ENCODE measurements around the gene POLE3.
A peak's percentile ranks its signal among the peaks of the same experiment; 100 is the strongest.
"Not testable (repeated sequence)": the region's sequence is repeated elsewhere in the genome, so short reads cannot be mapped to it uniquely, and the experiment has no call there.

Gene POLE3

DNA sequence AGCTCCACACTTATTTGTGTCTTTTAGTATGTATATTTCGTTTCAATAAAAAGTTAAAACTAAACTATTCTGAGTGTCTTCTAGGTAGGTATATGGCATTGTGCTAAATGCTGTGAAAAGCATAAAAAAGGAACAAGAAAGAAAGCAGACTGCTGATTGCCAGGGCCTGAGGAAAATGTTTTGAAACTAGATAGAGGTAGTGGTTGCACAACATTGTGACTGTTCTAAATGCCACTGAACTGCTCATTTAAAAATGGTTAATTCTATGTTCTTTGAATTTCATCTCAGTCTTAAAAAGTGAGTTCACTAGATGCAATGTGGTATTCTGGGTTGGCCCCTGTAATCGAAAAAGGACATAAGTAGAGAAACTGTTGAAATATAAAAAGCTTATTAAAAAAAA lies 6.8 kb downstream of the POLE3 start:
- DNase-seq (ENCODE audit: low read depth in 2 of 2) = no peak

DNA sequence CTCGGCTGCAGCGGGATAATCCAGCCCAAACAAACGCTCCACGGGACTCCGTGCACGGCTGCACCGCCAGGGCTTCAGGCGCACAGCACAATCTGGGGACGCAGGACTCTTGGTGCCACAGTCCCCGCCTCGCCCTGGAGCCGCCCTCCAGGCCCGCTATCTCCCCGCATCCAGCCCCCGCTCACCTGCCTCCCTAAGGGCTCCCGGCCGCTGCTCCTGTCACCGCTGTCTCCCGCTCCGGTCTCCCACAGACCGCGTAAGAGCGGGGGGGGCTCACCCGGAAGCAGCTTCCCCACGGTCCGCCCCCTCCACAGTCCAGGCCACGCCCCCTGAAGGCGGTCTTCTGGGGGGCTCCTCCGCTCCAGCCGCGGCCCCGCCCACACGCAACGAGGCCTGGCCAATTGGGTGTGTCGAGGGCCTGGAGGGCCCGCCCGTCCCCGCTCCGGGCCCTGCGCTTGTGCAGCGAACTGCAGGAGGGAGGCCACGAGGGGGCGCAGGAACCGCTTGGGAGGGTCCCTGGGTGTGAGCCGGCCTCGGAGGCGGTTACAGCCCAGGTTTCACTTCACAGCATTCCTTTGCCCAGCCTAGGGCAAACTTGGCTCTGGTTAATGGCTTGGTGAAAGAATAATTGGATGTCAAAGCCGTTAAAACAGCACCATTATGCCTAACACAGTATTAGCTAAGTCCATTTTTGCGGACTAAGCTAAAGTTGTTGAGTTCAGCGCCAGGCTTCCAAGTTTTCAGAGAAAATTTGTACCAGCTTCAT lies 9.3 kb downstream of the POLE3 start, which contains the start of gene ALAD:
Gene ALAD, minus strand, starts transcription at position 258 of the 766 bp plus-strand sequence. CDS start 7,725 bp downstream, outside the sequence.
- peak; percentile 99 to 100 for DNase-seq (ENCODE audit: low read depth in 2 of 2)

DNA sequence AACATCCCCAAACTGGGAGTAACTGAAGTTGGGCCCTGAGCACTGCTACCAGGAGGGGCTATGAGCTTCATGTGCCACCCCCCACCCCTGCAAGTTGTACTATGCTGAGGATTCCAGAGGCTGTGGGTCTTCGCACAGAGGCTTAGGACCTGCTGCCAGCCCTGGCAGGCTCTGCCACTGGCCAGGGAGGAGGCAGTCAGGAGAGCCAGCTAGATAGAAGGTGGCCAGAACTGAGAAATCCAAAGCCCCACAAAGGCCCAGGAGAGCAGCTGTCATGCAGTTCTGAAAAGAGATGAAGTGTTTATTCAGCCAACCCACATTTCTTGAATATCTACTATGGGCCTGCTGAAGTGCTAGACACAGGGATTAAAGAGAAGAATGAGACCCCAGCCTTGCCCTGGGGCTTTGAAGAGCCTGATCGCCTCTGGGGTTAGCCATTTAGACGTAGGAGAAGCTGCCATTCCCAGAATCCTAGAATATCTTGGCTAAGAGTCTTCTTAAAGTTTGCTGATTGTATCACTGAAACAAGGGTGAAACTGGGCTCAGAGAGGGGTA lies 10.8 kb downstream of the POLE3 start:
- no peak for DNase-seq (ENCODE audit: low read depth in 2 of 2)

DNA sequence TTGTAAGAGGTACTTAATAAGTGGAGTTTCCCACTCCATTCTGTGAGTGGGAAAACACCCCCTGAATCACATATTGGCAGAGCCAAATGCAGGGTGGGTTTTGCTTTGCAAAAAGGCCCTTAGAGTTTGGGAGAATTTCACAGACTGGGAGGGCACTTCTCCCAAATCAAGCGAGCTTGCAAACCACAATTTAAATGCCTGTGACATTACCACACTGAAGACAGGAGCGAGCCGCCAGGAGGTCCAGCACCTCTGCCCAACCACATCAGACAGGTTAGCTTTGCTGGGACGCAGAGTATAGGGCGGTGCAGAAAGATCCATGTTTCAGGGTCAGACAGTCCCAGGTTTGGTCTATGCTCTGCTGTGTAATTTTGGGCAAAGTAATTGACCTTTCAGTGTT lies 11.7 kb downstream of the POLE3 start:
- no peak for DNase-seq (ENCODE audit: low read depth in 2 of 2)

DNA sequence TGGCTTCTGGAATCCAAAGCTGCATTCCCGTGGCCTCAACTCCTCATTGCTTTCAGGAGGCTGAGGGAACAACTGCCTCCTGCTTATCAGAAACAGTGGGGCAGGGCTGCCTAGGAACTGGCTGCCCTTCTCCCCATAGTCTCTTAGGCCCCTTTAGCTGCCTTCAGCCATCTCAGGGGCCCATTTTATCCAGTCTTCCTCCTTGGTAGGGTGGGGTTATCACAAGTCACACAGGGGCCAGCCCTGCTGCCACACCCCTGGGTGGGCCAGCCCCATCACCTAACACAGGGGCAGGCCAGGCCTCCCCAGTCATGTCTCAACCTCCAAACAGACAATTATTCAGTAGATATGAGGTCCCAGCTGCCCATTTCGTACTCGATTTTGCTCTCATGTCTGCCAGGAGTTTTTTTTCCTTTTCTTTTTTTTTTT lies 13.3 kb downstream of the POLE3 start:
- DNase-seq (ENCODE audit: low read depth in 2 of 2) = no peak

DNA sequence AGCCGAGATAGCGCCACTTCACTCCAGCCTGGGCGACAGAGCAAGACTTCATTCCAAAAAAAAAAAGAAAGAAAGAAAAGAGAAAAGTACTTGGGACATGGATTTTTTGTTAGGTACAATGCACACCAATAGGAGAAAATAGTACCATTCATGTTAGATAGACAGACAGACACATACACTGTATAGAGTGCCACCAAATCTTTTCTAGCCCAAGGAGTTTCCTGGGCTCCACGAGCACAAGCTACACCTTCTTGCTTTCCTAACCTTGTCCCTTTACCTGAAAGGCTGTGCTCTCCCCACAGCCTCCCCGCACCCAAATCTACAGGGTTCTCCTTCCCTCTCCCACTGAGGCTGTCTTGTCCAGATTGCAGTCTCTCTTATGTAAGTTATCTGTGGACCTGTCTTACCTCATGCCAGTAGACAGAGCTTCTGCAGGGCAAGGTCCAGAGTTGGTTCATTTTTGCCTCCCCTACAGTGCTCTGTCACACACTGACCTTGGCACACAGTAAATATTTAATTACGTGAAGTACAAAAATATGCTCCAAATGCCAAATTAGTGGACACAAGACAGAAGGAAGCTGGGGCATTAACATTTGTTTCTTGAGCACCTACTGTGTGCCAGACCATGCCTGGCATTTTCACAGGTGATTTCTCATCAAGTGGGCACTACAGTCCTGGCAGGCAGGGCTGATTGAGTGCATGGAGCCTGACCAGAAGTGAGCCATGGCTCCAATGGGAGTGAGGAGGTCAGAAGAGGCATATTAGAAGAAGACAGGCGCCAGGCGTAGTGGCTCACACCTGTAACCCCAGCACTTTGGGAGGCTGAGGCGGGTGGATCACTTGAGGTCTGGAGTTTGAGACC lies 15.2 kb downstream of the POLE3 start:
- DNase-seq (ENCODE audit: low read depth in 2 of 2) = no peak

DNA sequence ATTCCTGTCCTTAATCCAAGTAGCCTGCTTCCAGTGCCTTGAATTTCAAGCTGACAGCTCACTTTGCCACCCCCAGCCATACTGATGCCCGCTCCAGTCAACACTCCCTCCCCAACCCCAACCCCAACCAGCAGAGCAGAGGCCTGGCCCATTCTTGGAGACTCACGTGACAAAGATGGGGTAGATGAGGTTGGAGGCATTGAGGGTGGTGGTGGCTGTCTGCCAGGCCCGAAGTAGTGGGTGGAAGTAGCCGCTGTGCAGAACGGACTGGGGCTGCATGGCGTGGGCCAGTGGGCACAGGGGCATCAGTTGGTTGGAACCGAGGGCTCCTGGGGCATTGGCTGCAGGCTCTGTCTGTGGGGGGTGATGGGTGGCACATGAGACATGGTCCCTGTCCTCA lies 17.2 kb downstream of the POLE3 start:
- no peak for DNase-seq (ENCODE audit: low read depth in 2 of 2)

DNA sequence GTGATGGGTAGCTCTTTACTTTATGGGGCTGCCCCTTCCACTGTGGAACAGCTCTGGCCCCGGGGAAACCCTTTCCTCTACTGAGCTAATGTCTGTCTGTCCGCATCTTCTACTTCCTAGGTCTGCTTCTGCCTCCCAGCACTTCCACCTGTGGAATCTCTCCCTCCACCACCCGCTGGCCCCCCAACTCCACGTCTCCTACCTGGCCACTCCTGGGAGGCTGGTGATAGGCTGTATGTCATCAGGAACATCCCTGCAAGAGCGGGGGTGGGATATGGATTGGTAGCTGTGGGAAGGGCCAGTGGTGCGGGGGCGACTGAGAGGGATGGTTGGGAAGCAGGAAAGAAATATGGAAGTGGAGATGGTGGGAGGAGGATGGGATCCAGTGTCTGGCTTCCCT lies 18.6 kb downstream of the POLE3 start:
- no peak for DNase-seq (ENCODE audit: low read depth in 2 of 2)

DNA sequence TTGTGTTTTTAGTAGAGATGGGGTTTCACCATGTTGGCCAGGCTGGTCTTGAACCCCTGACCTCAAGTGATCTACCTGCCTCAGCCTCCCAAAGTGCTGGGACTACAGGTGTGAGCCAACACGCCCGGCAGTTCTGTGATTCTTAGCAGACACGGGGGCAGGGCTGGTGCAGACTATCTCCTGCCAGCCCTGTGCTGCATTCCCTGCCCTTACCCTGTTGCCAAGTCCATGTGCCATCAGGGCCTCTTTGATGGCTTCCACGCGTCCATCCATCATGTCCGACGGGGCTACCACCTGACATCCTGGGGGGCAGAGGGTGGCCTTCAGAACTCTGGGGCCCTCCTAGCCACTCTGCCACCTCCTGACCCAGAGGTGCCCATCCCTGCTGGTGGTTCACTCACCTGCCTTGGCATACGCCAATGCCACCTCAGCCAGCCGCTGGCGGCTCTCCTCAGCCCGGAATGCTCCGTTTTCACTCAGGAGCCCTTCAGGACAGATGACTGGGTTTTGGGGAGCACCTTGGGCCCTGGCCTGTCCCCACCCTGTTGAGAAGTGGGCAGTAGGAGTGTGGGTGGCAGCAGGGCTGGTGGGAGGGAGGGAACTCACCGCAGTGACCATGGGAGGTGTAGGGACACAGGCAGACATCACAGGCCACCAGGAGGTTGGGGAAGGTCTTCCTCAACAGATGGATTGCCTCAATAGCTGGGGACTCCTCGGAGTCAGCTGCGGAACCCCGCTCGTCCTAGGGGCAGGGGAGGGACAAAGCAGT lies 20.1 kb downstream of the POLE3 start:
- DNase-seq (ENCODE audit: low read depth in 2 of 2) = no peak

DNA sequence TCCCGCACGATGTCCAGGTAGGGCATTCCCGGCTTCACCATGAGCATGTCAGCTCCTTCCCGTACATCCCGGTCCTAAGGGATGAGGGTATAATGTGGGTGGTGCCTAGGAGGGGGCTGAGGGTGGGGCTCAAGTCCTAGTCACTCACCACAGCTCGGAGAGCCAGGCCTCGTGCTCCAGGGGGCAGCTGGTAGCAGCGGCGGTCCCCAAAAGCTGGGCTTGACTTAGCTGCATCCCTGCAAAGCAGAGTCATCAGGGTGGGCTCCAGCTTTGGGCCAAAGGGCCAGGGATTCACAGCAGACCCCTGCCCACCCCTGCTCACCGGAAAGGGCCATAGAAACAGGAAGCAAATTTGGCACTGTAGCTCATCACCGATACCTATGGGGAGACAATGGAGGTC lies 21.0 kb downstream of the POLE3 start:
- DNase-seq (ENCODE audit: low read depth in 2 of 2) = no peak

DNA sequence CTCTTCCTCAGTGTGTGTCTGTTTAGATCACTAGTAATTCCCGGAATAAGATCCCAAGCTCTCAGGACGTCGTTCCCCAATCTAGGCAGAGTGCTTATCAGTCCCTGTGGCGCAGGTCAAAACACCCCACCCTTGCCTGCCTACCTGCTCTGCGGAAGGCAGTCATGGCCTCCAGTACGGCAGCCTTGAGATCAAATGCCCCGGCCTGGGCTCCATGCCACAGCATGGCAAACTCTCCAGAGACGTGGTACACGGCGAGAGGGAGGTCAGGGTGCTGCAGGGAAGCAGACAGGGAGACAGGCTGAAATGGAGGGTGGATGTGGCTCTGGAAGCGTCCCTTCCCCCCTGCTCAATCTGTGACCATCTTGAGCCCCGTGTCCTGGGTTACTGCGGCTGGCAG lies 21.6 kb downstream of the POLE3 start:
- DNase-seq (ENCODE audit: low read depth in 2 of 2) = no peak

DNA sequence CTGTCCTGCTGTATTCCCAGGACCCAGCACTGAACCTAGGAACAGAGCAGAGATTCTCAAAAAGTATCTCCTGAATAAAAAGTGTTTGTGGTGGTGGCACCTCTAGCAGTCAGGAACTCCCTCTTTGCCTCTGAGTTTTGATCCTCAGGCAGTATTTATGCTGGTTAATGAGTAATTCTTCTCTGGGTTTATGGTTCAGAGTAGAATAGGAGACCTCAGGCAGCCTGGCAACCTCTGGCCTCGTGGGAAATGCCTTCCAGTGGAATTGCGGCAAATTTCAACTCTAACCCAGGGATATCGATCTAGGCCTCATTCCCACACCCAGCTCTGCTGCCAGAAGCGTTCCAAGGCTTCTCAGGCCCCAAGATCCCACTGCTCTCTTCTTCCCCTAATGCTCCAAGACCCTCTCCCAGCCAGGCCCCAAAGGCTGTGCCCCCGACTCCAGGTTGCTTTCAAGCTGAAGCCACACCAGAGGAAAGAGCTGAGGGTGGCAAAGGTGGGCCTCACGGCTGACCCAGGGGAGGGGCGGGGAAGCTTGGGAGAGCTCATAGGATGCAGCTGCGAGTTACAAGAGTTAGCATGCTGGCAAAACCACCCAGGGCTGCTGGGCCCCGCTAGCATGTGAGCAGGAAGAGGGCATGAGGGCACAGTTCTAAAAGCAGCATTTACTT lies 22.8 kb downstream of the POLE3 start:
- no peak for DNase-seq (ENCODE audit: low read depth in 2 of 2)

DNA sequence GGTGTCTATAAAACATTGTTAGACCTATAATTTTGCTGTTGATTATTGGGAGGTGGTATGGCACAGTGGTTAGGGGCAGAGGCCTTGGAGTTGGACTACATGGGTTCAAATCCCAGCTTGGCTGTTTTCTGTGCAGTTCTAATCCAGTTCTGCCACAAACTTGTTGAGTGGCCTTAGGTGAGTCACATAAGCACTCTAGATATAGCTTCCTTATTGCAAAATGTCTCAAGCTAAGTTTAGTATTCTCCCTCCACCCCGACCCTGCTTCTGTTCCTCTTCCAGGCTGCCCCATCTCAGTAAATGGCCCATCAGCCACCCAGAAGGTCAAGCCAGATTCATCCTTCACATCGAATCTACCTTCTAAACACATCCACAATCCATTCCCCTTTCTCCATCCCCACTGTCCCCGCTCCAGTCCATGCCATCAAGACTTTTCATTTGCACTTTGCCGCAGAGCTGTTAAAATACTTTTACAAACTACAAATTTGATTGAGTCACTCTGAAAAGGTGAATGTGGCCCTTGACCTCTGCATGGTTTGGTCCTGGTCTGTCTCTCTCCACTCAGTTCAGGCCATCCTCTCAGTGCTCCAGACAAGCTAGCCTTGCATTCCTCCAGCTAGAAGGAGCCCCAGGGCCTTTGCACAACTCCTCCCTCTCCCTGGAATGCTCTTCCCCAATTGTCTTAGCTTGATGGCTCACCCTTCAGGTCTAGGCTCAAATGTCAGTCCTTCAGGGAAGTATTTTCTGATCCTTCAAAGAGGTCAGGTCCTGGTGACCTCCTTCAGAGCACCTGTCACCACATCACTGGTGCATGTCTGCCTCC lies 23.7 kb downstream of the POLE3 start:
- DNase-seq (ENCODE audit: low read depth in 2 of 2) = no peak

DNA sequence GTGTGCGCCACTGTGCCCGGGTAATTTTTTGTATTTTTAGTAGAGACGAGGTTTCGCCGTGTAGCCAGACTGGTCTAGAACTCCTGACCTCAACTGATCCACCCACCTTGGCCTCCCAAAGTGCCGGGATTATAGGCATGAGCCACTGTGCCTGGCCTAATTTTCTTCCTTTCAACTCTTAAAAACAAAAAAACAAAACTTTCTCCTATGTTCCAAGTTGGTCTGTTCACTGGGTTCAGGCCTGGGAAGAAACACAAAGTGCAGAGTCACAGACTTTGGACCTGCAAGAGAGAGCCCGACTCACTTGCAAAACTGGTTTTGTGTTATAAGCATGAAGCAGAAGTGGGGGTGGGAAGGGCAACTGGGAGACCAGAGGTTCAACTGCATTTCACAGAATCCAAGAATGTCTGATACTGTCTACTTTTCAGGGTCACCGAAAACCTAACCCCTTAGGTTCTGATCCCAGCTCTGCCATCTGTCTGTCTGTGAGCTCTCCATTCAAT lies 28.5 kb downstream of the POLE3 start:
- DNase-seq (ENCODE audit: low read depth in 2 of 2) = no peak

DNA sequence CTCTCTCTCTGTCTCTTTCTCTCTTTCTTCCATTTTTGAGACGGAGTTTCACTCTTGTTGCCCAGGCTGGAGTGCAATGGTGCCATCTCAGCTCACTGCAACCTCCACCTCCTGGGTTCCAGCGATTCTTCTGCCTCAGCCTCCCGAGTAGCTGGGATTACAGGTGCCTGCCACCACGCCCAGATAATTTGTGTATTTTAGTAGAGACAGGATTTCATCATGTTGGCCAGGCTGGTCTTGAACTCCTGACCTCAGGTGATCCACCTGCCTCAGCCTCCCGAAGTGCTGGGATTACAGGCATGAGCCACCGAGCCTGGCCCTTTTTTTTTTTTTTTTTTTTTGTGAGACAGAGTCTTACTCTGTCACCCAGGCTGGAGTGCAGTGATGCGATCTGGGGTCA lies 29.0 kb downstream of the POLE3 start:
- not testable (repeated sequence) for DNase-seq (ENCODE audit: low read depth in 2 of 2)

DNA sequence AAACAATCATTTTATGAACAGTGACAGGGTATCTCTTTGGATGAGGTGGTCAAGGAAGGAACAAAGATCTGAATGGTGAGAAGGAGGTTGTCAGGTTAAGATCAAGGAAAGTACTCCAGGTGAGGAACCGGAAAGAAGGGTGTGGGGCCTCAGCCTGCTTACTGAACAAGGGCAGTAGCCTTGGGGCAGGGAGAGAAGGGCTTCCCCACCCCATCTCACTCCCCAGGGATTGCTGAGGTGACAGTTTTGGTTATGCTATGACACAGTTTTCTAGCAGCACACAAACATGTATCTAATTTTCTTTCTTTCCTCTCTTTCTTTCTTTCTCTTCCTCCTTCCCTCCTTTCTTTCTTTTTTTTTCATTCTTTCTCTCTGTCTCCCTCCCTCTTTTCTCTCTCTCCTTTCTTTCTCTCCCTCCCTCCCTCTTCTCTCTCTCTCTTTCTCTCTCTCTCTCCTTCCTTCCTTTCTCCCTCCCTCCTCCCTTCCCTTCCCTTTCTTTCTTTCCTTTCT lies 29.6 kb downstream of the POLE3 start:
- no peak for DNase-seq (ENCODE audit: low read depth in 2 of 2)

DNA sequence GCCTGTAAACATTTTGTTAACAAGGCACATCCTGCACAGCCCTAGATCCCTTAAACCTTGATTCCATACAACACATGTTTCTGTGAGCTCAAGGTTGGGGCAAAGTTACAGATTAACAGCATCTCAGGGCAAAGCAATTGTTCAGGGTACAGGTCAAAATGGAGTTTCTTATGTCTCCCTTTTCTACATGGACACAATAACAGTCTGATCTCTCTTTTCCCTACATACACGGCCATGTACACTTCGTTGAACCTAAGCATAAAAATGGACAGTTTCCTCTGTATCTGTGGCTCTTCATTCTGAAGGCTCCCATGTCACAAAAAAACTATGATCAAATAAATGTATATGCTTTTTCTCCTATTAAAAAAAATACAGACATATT lies 30.7 kb downstream of the POLE3 start:
- not testable (repeated sequence) for DNase-seq (ENCODE audit: low read depth in 2 of 2)

DNA sequence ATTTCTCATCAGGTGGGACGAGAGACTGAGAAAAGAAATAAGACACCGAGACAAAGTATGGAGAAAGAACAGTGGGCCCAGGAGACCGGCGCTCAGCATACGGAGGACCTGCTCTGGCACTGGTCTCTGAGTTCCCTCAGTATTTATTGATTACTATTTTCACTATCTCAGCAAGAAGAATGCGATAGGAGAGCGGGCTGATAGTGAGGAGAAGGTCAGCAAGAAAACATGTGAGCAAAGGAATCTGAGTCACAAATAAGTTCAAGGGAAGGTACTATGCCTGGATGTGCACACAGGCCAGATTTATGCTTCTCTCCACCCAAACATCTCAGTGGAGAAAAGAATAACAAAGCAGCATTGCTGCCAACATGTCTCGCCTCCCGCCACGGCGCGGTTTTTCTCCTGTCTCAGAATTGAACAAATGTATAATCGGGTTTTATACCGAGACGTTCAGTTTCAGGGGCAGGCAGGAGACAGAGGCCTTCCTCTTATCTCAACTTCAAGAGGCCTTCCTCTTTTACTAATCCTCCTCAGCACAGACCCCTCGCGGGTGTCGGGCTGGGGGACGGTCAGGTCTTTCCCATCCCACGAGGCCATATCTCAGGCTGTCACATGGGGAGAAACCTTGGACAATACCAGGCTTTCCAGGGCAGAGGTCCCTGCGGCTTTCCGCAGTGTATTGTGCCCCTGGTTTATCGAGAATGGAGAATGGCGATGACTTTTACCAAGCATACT lies 31.2 kb downstream of the POLE3 start:
- not testable (repeated sequence) for DNase-seq (ENCODE audit: low read depth in 2 of 2)

All from stimulated activated CD8-positive, alpha-beta memory T cell treated with anti-CD3 and anti-CD28 coated beads, Interleukin-2, amount 100 ng/mL, for 48 hours (primary cell).